Bronchial epithelial cell (primary cell): ENCODE results near the gene ADAMTS9. TPM values are rescaled to one million over a fixed set of nuclear protein-coding genes. Genes with fewer than 3 reads are reported as not detected.

Experiments
- DNase-seq: peaks from one replicate; pipeline ENCODE4 v3.0.0-alpha.2; 2010; ENCODE audit warnings: low read depth
- FAIRE-seq: peaks from 2 replicates; lab custom pipeline; 2011; peaks lifted over from hg19 to GRCh38; lab: Jason Lieb, UNC
- H3K27me3 ChIP-seq: 2 replicates; pipeline ENCODE4 v1.5.1; 2011; ENCODE audit warnings: low read length; ENCODE audit not compliant: control insufficient read depth, insufficient read depth
- H3K36me3 ChIP-seq: 2 replicates; pipeline ENCODE4 v1.5.1; 2011; ENCODE audit warnings: low read length; ENCODE audit not compliant: control insufficient read depth, insufficient read depth
- H3K4me3 ChIP-seq: 2 replicates; pipeline ENCODE4 v1.5.1; 2011; ENCODE audit warnings: mild to moderate bottlenecking, low read depth, low read length, control low read depth
- CTCF ChIP-seq: IDR thresholded peaks from 2 replicates; pipeline ENCODE4 v1.5.1; 2011; ENCODE audit warnings: mild to moderate bottlenecking, moderate library complexity, low read length, control low read depth, inconsistent platforms; ENCODE audit not compliant: insufficient read depth, severe bottlenecking
- total RNA-seq: library from RNA; depleted of rRNA; stranded (reverse); fragments of >200 nt; gene quantifications from 2 replicates; pipeline ENCODE4 v1.2.1, GENCODE V29; 2014

Gene ADAMTS9
- total RNA-seq, 1 donor from 2014 or later = 0.26 TPM

- no peaks in the 10 kb centered on the region for H3K27me3 ChIP-seq
- no peak for FAIRE-seq
- no peak for TF ChIP-seq CTCF
- no peak overlapping the region for H3K4me3 ChIP-seq
- no peaks in the 10 kb centered on the region for H3K36me3 ChIP-seq
- DNase-seq = no peak
These were observed 146.0 kb downstream of the ADAMTS9 start for GRCh38 chr3:64541803-64542202.

DNA sequence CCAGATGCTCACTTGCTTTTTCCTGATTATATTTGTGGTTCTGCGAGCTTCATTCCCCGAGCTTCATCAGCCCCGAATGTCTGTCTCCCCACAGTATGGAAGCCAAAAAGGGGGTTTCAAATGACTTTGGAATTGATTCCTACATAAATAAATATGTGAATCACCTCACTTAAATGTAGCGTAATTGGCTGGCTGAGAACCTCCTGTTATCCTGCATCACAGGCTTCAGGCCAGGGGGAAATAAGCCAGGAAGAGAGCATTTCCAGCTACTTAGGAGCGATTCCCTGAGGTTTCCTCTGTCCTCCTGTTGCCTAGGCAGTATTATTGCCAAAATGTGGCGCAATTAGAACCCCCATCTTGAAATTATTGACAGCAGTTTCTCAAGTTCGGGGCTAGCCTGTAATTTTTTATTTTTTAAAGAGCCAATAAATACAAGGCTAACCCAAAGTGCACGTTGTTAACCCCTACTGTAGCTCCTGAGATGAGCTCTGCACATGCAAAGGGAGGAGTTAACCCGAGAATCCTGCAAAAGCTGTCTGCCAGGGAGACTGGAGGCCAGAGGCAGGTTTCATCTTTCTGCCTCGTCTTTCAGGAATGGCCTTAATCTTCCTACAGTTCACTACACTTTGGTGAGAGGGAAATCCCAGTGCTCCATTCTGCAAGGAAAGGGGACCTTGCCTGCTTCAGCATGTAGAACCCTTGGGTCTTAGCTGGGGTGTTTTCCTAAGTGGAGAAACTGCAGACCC, 148.2 kb downstream of the ADAMTS9 start:
- H3K27me3 ChIP-seq = no peaks in the 10 kb centered on the region
- no peak overlapping the region for H3K4me3 ChIP-seq
- no peak for TF ChIP-seq CTCF
- DNase-seq (no peak), FAIRE-seq (no peak)
- H3K36me3 ChIP-seq = no peaks in the 10 kb centered on the region

GRCh38 chr3:64536166-64536565, 151.6 kb downstream of the ADAMTS9 start:
- TF ChIP-seq CTCF = no peak
- FAIRE-seq = no peak
- no peaks in the 10 kb centered on the region for H3K27me3 ChIP-seq
- H3K4me3 ChIP-seq = no peak overlapping the region
- H3K36me3 ChIP-seq = no peaks in the 10 kb centered on the region
- DNase-seq = no peak

GRCh38 chr3:64533617-64534317, 154.0 kb downstream of the ADAMTS9 start:
- DNase-seq = peak; percentile 75
- no peak overlapping the region for H3K4me3 ChIP-seq
- FAIRE-seq = no peak
- TF ChIP-seq CTCF = peak; percentile 90
- no peaks in the 10 kb centered on the region for H3K36me3 ChIP-seq
- no peaks in the 10 kb centered on the region for H3K27me3 ChIP-seq

DNA sequence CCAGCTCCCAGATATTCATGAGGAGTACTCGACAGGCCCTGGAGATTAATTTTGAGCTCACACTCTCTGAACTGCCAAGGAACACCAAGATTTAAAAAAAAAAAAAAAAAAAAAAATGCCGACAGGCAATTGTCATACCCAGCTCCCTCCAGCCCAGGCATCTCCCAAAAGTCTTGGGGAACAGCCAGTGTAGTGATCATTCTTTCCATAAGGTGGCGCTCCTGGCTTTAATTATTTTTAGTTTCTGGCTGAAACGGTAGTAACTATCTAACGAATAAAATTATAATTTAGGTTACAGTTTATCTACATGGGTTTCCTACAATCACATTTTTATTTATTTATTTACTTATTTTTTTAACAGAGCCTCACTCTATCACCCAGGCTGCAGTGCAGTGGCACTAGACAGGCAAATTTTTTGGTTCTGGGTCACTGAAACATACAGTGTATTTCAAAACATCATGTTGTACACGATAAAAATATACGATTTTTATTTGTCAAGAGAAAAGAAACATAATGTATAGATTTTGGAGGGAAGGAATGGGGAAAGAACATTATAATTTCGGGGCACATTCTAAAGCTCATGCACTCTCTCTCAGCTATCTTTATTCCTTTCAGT, 157.3 kb downstream of the ADAMTS9 start:
- TF ChIP-seq CTCF = peak; percentile 59
- Histone ChIP-seq H3K36me3 (no peaks in the 10 kb centered on the region), H3K27me3 (no peaks in the 10 kb centered on the region), H3K4me3 (no peak overlapping the region)
- DNase-seq = peak; percentile 48
- no peak for FAIRE-seq
